Globus pallidus (tissue), 1 donor: ENCODE measurements around the gene CEP131.

ENCODE experiments used
- DNase-seq: peaks from one replicate; pipeline ENCODE4 v3.0.0-alpha.2; 2015; ENCODE audit warnings: low spot score

Gene CEP131

DNA sequence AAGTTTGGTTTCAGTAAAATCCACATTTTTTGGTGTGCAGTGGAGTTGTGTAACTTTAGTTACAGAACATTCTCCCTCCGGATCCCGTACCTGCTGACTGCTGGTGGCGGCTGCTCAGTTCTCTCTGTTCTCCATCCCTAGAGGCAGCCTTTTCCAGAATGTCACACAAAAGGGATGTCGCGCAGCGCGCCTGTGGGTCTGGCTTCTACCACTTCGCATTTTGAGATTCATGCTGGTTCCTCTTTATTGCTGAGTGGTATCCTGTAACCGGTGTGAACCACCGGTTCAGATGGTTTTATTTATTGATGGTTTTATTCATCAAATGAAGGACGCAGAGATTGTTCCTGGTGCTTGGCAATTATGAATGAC, 981 bp upstream of the CEP131 start:
- no peak for DNase-seq

GRCh38 chr17:81222620-81222905, 202 bp downstream of the CEP131 start:
- DNase-seq = no peak

- no peak for DNase-seq
Measured at GRCh38 chr17:81221842-81222619, 734 bp downstream of the CEP131 start.

DNA sequence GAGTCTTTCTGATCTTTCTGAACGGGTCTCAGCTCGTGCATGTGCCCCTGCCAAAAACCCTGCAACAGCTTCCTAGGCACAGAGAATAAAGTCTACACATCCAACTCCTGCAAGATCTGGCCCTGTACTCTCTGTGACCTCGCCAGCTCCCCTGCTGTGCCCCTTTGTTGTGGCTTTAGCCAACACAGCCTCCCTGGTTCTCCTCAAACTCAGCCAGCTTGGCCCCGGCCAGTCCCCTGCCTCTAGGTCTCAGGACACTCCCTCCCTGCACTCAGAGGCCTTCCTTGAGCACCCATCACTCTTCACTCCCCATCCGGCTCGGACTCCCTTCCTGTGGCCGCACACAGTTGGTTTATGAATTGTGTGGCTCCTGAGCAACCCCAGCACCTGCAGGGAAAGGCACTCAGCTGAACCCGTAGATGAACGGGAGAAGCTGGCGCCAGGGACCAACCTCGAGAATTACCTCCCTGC, 1.4 kb downstream of the CEP131 start:
- no peak for DNase-seq

DNA sequence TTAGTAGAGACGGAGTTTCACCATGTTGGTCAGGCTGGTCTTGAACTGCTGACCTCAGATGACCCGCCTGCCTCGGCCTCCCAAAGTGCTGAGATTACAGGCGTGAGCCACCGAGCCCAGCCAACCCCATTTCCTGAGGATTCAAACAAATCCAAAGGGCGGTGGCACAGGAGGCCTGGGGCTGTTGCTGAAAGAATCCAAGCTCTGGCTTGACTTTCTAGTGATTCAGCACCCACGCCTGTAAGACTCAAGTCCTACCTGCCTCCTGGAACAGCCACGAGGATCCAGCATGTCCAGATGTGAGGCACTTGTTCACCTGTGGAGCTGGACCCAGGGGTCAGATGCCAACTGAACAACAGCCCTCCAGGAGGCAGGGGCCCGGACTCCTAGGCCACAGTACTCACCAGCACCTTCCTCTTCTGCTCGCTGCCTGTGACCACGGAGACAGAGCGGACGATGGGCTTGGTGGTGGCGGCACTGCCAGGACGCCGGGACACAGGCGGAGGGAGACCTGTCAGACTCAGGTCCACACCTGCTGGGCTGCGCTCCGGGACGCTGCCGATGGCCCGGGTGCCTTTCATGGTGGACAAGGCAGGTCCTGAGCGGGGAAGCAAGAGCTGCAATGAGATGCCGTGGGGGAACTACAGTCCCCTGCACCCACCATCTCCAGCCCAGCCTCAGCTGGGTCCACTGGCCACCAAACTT, 3.1 kb downstream of the CEP131 start:
- no peak for DNase-seq

GRCh38 chr17:81218991-81219390, 3.8 kb downstream of the CEP131 start:
- DNase-seq = no peak

GRCh38 chr17:81218459-81218858, 4.3 kb downstream of the CEP131 start:
- no peak for DNase-seq

DNA sequence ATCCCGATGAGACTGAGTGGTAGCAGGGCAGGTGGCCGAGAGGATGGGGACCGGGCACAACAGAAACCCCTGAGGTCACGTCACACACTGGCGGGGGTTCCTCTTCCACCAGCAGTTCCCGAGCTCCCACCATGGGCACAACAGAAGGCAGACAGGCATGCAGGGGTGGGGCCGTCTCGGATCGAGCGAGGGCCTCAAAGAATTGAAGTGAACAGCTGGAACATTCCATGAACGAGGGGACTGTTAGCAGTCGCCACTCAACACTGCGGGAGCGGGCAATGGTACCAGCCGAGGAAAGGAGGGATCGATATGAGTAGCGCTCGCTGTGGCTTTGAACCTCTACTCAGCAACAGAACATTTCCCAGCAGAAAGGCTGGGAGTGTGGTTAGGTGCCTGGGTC, 5.3 kb downstream of the CEP131 start:
- no peak for DNase-seq

- DNase-seq = no peak
Measured at GRCh38 chr17:81213978-81214377, 8.8 kb downstream of the CEP131 start.

GRCh38 chr17:81212365-81212764, 10.4 kb downstream of the CEP131 start:
- no peak for DNase-seq

GRCh38 chr17:81210868-81211267, 11.9 kb downstream of the CEP131 start:
- DNase-seq = no peak

GRCh38 chr17:81210466-81210865, 12.3 kb downstream of the CEP131 start:
- DNase-seq = no peak

DNA sequence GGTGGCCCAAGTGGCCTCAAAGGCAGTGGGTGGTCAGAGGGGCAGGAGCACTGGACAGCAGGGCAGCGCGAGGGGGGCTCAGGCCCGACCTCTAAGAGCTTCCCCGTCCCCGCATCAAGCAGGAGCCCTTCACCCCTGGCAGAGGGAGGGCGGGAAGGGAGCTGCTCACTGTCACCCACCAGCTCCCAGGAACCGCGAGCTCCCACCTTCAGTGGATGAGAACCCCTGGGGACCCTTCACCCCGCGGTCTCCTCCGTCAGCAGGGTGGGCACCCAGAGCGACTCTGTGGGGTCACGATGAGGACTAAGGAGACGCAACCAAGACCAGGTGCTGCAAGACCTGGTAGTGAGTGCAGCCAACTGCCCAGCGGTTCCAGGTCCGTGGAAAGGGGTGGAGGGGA, 13.6 kb downstream of the CEP131 start:
- no peak for DNase-seq

DNA sequence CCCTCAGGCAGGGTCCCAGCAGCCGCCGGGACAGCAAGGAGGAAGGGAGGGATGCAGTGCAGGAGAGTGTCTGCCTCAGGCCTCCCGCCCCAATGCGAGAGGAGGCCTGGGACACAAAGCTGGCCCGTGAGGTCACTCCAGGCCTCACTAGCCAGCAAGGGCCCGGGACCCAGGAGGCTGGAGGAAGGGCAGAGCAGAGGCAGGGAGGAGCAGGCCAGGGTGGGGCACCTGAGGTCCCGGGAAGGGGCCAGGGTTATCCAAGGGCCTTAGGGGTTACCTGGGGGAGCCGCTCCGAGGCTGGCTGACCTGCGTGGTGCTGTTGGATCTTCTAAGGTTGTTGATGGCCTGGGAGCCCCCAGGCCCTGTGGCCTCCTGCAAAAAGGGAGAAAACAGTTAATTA, 14.1 kb downstream of the CEP131 start:
- DNase-seq = no peak

GRCh38 chr17:81207610-81208581, 14.9 kb downstream of the CEP131 start:
- DNase-seq = no peak

DNA sequence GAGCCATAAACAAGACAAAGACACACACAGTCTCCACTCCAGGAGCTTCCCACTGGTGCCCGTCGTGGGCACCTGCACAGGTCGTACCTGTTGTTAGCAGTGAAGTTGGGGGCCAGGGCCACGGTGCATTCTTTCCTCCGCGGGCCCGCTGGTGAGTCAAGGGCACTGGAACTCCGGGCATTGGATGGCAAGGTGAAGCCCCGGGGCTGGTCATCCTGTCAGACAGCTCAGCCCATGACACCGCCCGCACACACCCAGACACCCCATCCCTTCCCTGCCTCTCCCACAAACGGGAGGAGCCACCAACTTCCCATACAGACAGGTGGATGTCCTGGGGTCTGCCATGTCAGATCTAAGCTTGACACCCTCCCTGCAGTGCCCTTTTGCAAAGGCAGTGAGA, 16.1 kb downstream of the CEP131 start:
- DNase-seq = no peak

- DNase-seq = no peak
Measured at GRCh38 chr17:81206166-81206565, 16.6 kb downstream of the CEP131 start.

- no peak for DNase-seq
Measured at GRCh38 chr17:81204578-81204977, 18.2 kb downstream of the CEP131 start.

DNA sequence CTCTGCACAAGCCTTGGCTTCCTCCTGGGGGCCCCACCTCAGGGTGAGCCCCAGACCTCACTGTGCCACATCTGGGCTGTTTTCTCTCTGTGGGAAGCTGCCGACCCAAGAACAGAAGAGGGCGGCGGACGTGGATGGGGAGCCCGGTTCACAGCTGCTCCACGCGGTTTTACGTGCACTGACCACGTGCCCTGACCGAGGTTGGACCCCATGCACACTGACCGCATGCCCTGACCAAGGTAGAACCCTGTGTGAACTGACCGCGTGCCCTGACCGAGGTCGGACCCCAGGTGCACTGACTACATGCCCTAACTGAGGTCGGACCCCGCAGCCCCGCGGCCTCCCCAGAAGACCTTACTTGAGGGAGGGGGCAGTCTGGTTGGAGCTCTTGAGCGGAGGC, 19.6 kb downstream of the CEP131 start:
- no peak for DNase-seq

DNA sequence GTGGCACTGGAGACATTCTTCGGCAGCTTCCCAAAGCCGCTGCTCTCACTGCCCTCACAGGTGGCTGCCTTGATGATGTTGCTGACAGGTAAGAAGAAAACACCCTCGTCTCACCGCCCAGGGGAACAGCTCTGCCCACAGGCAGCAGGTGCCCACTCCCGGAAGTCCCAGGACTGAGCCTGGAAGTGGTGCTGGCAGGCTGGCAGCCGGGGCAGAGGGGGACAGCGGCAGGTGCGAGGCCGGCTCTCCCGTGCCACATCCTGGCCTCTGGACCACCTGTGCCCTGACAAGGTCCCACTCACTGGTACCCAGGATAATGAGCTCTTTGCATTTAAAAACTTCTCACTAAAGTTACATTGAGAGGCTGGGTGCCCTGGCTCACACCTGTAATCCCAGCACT, 20.4 kb downstream of the CEP131 start:
- DNase-seq = no peak

GRCh38 chr17:81200695-81201580, 21.8 kb downstream of the CEP131 start:
- peak; percentile 80 for DNase-seq

- DNase-seq = no peak
Measured at GRCh38 chr17:81200201-81200600, 22.6 kb downstream of the CEP131 start.
